Myocyte (in vitro differentiated cells): ENCODE data around the gene ITGB2. TPM values are rescaled to one million over a fixed set of nuclear protein-coding genes. Genes with fewer than 3 reads are reported as not detected.
"Not testable (repeated sequence)": the region's sequence is repeated elsewhere in the genome, so short reads cannot be mapped to it uniquely, and the experiment has no call there.

Experiments
- DNase-seq: peaks from one replicate; pipeline ENCODE4 v3.0.0-alpha.2; 2012; ENCODE audit warnings: low read depth
- total RNA-seq: library from RNA; depleted of rRNA; stranded (reverse); fragments of >200 nt; gene quantifications from 2 replicates; pipeline ENCODE4 v1.2.3, GENCODE V29; 2014

The ITGB2 gene
- total RNA-seq, 1 donor from 2014 or later: 3.2 TPM

- DNase-seq: no peak
Observed at GRCh38 chr21:44887126-44887806, 33.4 kb downstream of the ITGB2 start.

GRCh38 chr21:44886113-44887075 is 34.3 kb downstream of the ITGB2 start:
- DNase-seq: no peak

GRCh38 chr21:44885615-44886014 is 35.1 kb downstream of the ITGB2 start:
- DNase-seq: no peak

- DNase-seq: no peak
Observed at GRCh38 chr21:44884097-44884496, 36.6 kb downstream of the ITGB2 start.

- no peak for DNase-seq
Observed at GRCh38 chr21:44883250-44883649, 37.4 kb downstream of the ITGB2 start.

GRCh38 chr21:44881198-44881872 is 39.4 kb downstream of the ITGB2 start:
- peak; percentile 70 for DNase-seq

- DNase-seq: no peak
Observed at GRCh38 chr21:44880405-44881197, 40.1 kb downstream of the ITGB2 start.

GRCh38 chr21:44879238-44879637 is 41.5 kb downstream of the ITGB2 start:
- DNase-seq: not testable (repeated sequence)

- DNase-seq: no peak
Observed at GRCh38 chr21:44878053-44878982, 42.4 kb downstream of the ITGB2 start.

- DNase-seq: no peak
Observed at GRCh38 chr21:44876849-44877575, 43.7 kb downstream of the ITGB2 start.

GRCh38 chr21:44875316-44875700 is 45.4 kb downstream of the ITGB2 start:
- peak; percentile 72 for DNase-seq

GRCh38 chr21:44874497-44875315 is 46.0 kb downstream of the ITGB2 start:
- peak; percentile 40 for DNase-seq

- DNase-seq: no peak
Observed at GRCh38 chr21:44874240-44874496, 46.5 kb downstream of the ITGB2 start.

GRCh38 chr21:44873356-44874239 is 47.1 kb downstream of the ITGB2 start, which contains the start of gene PTTG1IP:
TSS of gene PTTG1IP (minus strand) at chr21:44873690. CDS start at chr21:44873616, 74 bp downstream.
- DNase-seq: peak; percentile 99

GRCh38 chr21:44872649-44873355 is 47.9 kb downstream of the ITGB2 start:
- peak; percentile 71 for DNase-seq

- DNase-seq: no peak
Observed at GRCh38 chr21:44872323-44872648, 48.4 kb downstream of the ITGB2 start.
